NCI-H82 treated with DMSO at 0.1 percent for 48 hours (cell line): Measurements from ENCODE around the gene CPD.

Experiments used
- DNase-seq: peaks from one replicate; lab custom pipeline; 2025; ENCODE audit not compliant: unreplicated experiment; lab: John Stamatoyannopoulos, UW

The CPD gene

GRCh38 chr17:30352240-30352814 lies 26.4 kb upstream of the CPD start:
- no peak for DNase-seq

GRCh38 chr17:30354701-30355100 lies 24.0 kb upstream of the CPD start:
- no peak for DNase-seq

- no peak for DNase-seq
These were observed 21.3 kb upstream of the CPD start for GRCh38 chr17:30357476-30357875.

GRCh38 chr17:30358055-30358760 lies 20.5 kb upstream of the CPD start:
- DNase-seq: no peak

GRCh38 chr17:30360086-30360808 lies 18.5 kb upstream of the CPD start:
- no peak for DNase-seq

- no peak for DNase-seq
These were observed 16.9 kb upstream of the CPD start for GRCh38 chr17:30361766-30362279.

GRCh38 chr17:30363715-30364202 lies 15.0 kb upstream of the CPD start:
- no peak for DNase-seq

- DNase-seq: no peak
These were observed 12.2 kb upstream of the CPD start for GRCh38 chr17:30366536-30366935.

GRCh38 chr17:30368912-30369720 lies 9.6 kb upstream of the CPD start:
- DNase-seq: no peak

- no peak for DNase-seq
These were observed 8.7 kb upstream of the CPD start for GRCh38 chr17:30369995-30370394.

GRCh38 chr17:30372755-30373154 lies 6.0 kb upstream of the CPD start:
- DNase-seq: no peak

- no peak for DNase-seq
These were observed 3.1 kb upstream of the CPD start for GRCh38 chr17:30375661-30376060.

GRCh38 chr17:30376621-30377452 lies 1.9 kb upstream of the CPD start:
- no peak for DNase-seq

GRCh38 chr17:30377574-30378240 lies 1.0 kb upstream of the CPD start:
- no peak for DNase-seq

GRCh38 chr17:30378241-30378824 lies 394 bp upstream of the CPD start:
- no peak for DNase-seq

- DNase-seq: no peak
These were observed 676 bp downstream of the CPD start for GRCh38 chr17:30379303-30379902.

- DNase-seq: no peak
These were observed 1.2 kb downstream of the CPD start for GRCh38 chr17:30379903-30380381.

GRCh38 chr17:30380643-30381339 lies 2.1 kb downstream of the CPD start:
- no peak for DNase-seq
